HG02852 (cell line): ENCODE results near the gene CHRNA4.

ENCODE experiments used
- ATAC-seq: cut with Tn5 transposase; IDR thresholded peaks from one replicate; pipeline ENCODE4 v1.9.1; 2021; ENCODE audit warnings: mild to moderate bottlenecking, moderate library complexity; ENCODE audit not compliant: unreplicated experiment

The CHRNA4 gene

GRCh38 chr20:63360850-63361518, at the start of gene CHRNA4:
CHRNA4 (minus strand) TSS chr20:63361349; CDS start chr20:63361165, 184 bp downstream.
- no peak for ATAC-seq

- no peak for ATAC-seq
These were observed 48.8 kb upstream of the CHRNA4 start for GRCh38 chr20:63409834-63410435.

- no peak for ATAC-seq
These were observed 48.1 kb upstream of the CHRNA4 start for GRCh38 chr20:63409066-63409833.

- ATAC-seq: no peak
These were observed 47.5 kb upstream of the CHRNA4 start for GRCh38 chr20:63408684-63409046.

- no peak for ATAC-seq
These were observed 47.0 kb upstream of the CHRNA4 start for GRCh38 chr20:63407928-63408683.

GRCh38 chr20:63406617-63407245, 45.6 kb upstream of the CHRNA4 start:
- ATAC-seq: no peak

GRCh38 chr20:63406011-63406410, 44.9 kb upstream of the CHRNA4 start:
- ATAC-seq: no peak

GRCh38 chr20:63405102-63405730, 44.1 kb upstream of the CHRNA4 start:
- ATAC-seq: no peak

- no peak for ATAC-seq
These were observed 43.3 kb upstream of the CHRNA4 start for GRCh38 chr20:63404129-63405085.

- ATAC-seq: no peak
These were observed 42.4 kb upstream of the CHRNA4 start for GRCh38 chr20:63403403-63404105.

GRCh38 chr20:63402860-63403220, 41.7 kb upstream of the CHRNA4 start:
- ATAC-seq: no peak

- ATAC-seq: no peak
These were observed 41.2 kb upstream of the CHRNA4 start for GRCh38 chr20:63402181-63402859.

- no peak for ATAC-seq
These were observed 40.4 kb upstream of the CHRNA4 start for GRCh38 chr20:63401384-63402110.

GRCh38 chr20:63400486-63401210, 39.5 kb upstream of the CHRNA4 start:
- no peak for ATAC-seq

GRCh38 chr20:63399596-63400375, 38.6 kb upstream of the CHRNA4 start:
- no peak for ATAC-seq
